Erythroblast (primary cell): ENCODE data around the gene CYP11A1.

Experiments used
- GATA1 ChIP-seq: IDR thresholded peaks from 2 replicates; pipeline ENCODE4 v1.6.1; 2011; ENCODE audit warnings: low read depth, mild to moderate bottlenecking, control low read depth, low read length, moderate library complexity
- POLR2A ChIP-seq: IDR thresholded peaks from 2 replicates; pipeline ENCODE4 v1.6.1; 2011; ENCODE audit warnings: mild to moderate bottlenecking, low read length

- TF ChIP-seq POLR2A (no peak), GATA1 (no peak)
Measured at GRCh38 chr15:74387621-74388362, 20.3 kb upstream of the CYP11A1 start.
